ENCODE results near the gene DYRK1A. TPM values are rescaled to one million over a fixed set of nuclear protein-coding genes. Genes with fewer than 3 reads are reported as not detected.

Gene DYRK1A
- total RNA-seq, 1 donor from 2014 or later = 50.3 TPM

DNA sequence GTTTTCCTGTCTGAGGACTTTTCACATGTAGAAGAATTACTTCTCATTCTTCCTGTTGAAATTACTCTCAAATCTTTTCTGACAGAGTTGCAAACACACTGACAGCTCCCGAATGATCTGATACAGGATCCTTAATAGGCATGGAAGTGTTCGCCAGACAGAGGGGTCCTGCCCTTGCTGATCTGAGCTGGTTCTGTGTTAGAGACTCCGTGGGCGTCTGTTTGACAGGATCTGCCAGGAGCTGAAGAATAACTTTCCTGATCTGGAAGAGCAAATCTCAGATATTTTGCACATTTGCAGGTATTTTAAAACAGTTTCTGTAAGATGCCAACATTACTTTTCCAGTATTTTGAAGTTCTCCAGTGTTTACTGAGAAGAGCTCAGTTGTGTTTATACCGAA, 202.3 kb downstream of the DYRK1A start:
- DNase-seq (ENCODE audit: low spot score) = no peak
- Mint-ChIP-seq H3K36me3 (ENCODE audit: low read depth) (no peaks in the 10 kb centered on the region), H3K9me3 (ENCODE audit: low read depth) (no peaks in the 10 kb centered on the region), H3K27me3 (ENCODE audit: low read depth) (peaks cover 2% of the 10 kb centered on the region), H3K4me3 (ENCODE audit: unreplicated experiment) (no peak overlapping the region), H3K4me1 (ENCODE audit: low read depth) (peaks cover 16% of the 10 kb centered on the region), H3K27ac (ENCODE audit: unreplicated experiment) (no peak overlapping the region)
- TF ChIP-seq, protein P1, sequence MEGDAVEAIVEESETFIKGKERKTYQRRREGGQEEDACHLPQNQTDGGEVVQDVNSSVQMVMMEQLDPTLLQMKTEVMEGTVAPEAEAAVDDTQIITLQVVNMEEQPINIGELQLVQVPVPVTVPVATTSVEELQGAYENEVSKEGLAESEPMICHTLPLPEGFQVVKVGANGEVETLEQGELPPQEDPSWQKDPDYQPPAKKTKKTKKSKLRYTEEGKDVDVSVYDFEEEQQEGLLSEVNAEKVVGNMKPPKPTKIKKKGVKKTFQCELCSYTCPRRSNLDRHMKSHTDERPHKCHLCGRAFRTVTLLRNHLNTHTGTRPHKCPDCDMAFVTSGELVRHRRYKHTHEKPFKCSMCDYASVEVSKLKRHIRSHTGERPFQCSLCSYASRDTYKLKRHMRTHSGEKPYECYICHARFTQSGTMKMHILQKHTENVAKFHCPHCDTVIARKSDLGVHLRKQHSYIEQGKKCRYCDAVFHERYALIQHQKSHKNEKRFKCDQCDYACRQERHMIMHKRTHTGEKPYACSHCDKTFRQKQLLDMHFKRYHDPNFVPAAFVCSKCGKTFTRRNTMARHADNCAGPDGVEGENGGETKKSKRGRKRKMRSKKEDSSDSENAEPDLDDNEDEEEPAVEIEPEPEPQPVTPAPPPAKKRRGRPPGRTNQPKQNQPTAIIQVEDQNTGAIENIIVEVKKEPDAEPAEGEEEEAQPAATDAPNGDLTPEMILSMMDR (IDR thresholded peaks at IDR 0.05) = no peak

DNA sequence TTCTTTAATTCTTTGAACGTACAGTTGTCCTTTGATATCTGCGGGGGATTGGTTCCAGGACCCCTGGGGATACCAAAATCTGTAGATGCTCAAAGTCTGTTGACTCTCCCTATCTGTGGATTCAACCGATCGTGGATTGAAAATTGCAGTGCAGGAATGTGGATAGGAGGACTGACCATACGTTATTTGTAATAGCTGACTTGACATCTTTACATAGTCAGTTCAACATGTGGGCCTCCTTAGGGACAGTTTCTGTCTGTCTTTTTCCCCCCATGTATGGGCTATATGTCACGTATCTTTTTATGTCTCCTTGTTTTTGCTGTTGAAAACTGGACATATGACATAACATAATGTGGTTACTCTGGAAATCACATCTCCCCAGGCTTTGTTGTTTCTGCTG, 204.9 kb downstream of the DYRK1A start:
- TF ChIP-seq, protein P1 (IDR thresholded peaks at IDR 0.05) = no peak
- peaks cover 2% of the 10 kb centered on the region for H3K27me3 Mint-ChIP-seq (ENCODE audit: low read depth)
- no peaks in the 10 kb centered on the region for H3K4me1 Mint-ChIP-seq (ENCODE audit: low read depth)
- no peaks in the 10 kb centered on the region for H3K9me3 Mint-ChIP-seq (ENCODE audit: low read depth)
- no peak overlapping the region for H3K27ac Mint-ChIP-seq (ENCODE audit: unreplicated experiment)
- H3K4me3 Mint-ChIP-seq (ENCODE audit: unreplicated experiment) = no peak overlapping the region
- no peaks in the 10 kb centered on the region for H3K36me3 Mint-ChIP-seq (ENCODE audit: low read depth)
- no peak for DNase-seq (ENCODE audit: low spot score)

DNA sequence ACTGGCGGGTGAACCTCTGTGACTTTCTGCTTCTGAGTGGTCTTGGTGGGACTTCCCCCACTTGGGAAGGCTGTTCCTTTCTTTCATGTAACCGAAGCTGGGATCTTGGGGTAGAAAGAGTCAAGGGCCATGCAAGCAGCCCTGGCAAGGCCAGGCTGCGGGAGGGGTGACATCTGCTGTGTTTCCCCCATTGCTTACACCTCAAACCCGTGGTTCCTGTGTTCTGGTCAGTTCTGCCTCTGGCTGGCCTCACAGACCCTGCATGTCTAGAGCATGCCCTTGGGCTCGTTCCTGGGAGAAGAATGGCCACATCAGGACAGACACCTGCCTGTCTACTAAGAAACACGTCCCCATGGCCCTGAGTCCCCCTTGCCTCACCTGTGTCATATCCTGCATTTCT, 207.7 kb downstream of the DYRK1A start:
- TF ChIP-seq, protein P1 (IDR thresholded peaks at IDR 0.05) = no peak
- peaks cover 2% of the 10 kb centered on the region for H3K36me3 Mint-ChIP-seq (ENCODE audit: low read depth)
- no peak for DNase-seq (ENCODE audit: low spot score)
- peaks cover 2% of the 10 kb centered on the region for H3K27me3 Mint-ChIP-seq (ENCODE audit: low read depth)
- no peaks in the 10 kb centered on the region for H3K4me1 Mint-ChIP-seq (ENCODE audit: low read depth)
- peaks cover 13% of the 10 kb centered on the region for H3K9me3 Mint-ChIP-seq (ENCODE audit: low read depth)
- no peak overlapping the region for H3K27ac Mint-ChIP-seq (ENCODE audit: unreplicated experiment)
- no peak overlapping the region for H3K4me3 Mint-ChIP-seq (ENCODE audit: unreplicated experiment)

- peaks cover 15% of the 10 kb centered on the region for H3K9me3 Mint-ChIP-seq (ENCODE audit: low read depth)
- H3K4me3 Mint-ChIP-seq (ENCODE audit: unreplicated experiment) = no peak overlapping the region
- DNase-seq (ENCODE audit: low spot score) = no peak
- TF ChIP-seq, protein P1 (IDR thresholded peaks at IDR 0.05) = no peak
- H3K27ac Mint-ChIP-seq (ENCODE audit: unreplicated experiment) = no peak overlapping the region
- H3K36me3 Mint-ChIP-seq (ENCODE audit: low read depth) = peaks cover 4% of the 10 kb centered on the region
- no peaks in the 10 kb centered on the region for H3K4me1 Mint-ChIP-seq (ENCODE audit: low read depth)
- peaks cover 2% of the 10 kb centered on the region for H3K27me3 Mint-ChIP-seq (ENCODE audit: low read depth)
Measured at GRCh38 chr21:37574751-37575150, 208.2 kb downstream of the DYRK1A start.

DNA sequence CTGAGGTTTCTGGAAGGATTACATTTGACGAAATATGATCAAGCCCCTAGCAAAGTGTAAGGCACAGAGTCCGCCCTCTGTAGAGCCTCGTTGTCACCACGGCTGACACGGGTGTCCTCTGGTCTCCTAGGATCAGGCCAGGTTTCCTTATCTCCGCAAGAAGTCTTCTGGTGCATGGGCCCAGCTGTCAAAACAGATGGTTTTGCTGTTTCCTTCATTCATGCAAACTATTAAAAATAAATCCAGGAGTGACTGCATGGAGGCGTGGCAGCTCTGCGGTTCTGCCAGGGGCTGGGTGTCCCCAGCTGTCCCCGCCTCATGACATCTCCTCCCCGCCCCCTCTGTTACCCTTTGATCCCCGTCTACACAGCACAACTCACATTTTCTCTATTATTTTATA, 209.0 kb downstream of the DYRK1A start:
- Mint-ChIP-seq H3K4me1 (ENCODE audit: low read depth) (peaks cover 2% of the 10 kb centered on the region), H3K27me3 (ENCODE audit: low read depth) (no peaks in the 10 kb centered on the region), H3K4me3 (ENCODE audit: unreplicated experiment) (no peak overlapping the region), H3K36me3 (ENCODE audit: low read depth) (peaks cover 4% of the 10 kb centered on the region), H3K9me3 (ENCODE audit: low read depth) (peaks cover 15% of the 10 kb centered on the region), H3K27ac (ENCODE audit: unreplicated experiment) (no peak overlapping the region)
- no peak for DNase-seq (ENCODE audit: low spot score)
- TF ChIP-seq, protein P1 (IDR thresholded peaks at IDR 0.05) = no peak

Other genes starting within 250 kb of the DYRK1A start
- gene VPS26C, start 99.4 kb upstream of the DYRK1A start, total RNA-seq = 39.2 to 52.8 TPM (median 44.3 TPM) in 3 replicates